IMR-90 (cell line): ENCODE results near the gene ARAP3. TPM values are rescaled to one million over a fixed set of nuclear protein-coding genes. Genes with fewer than 3 reads are reported as not detected.

Experiments
- ATAC-seq: fragments of 200-7000 bp; cut with Tn5 transposase; 2 replicates; pipeline ENCODE4 v1.9.1; 2020; ENCODE audit warnings: low read depth, mild to moderate bottlenecking, moderate library complexity
- BruUV-seq: library from RNA; stranded (reverse); fragments of 400-500 nt; replicated peaks from 2 replicates; lab custom pipeline; 2021; lab: Mats Ljungman, UMichigan
- CTCF ChIA-PET: fragments of 300-600 bp; formaldehyde crosslinking; extraction: SDS; loops from one replicate; lab custom pipeline; 2021; ENCODE audit warnings: antibody characterized with exemption; lab: Yijun Ruan, JAX
- POLR2A ChIA-PET: fragments of 300-600 bp; sonication (Branson Sonifier 250); formaldehyde crosslinking; loops from one replicate; lab custom pipeline; 2022; ENCODE audit warnings: antibody characterized with exemption; ENCODE audit not compliant: unreplicated experiment; lab: Charles Lee
- DNase-seq: peaks from one replicate; pipeline ENCODE4 v3.0.0; 2013
- H2AFZ ChIP-seq: replicated peaks from 2 replicates; pipeline ENCODE3; 2013; ENCODE audit warnings: low read length, mild to moderate bottlenecking; ENCODE audit not compliant: poor library complexity
- H2AK5ac ChIP-seq: 2 replicates; pipeline ENCODE4 v1.6.1; 2013; ENCODE audit warnings: low read depth, low read length, inconsistent platforms
- H2AK9ac ChIP-seq: replicated peaks from 2 replicates; pipeline ENCODE3; 2013; ENCODE audit warnings: mild to moderate bottlenecking, low read depth, low read length, moderate library complexity; ENCODE audit not compliant: poor library complexity
- H2BK120ac ChIP-seq: 2 replicates; pipeline ENCODE4 v1.6.1; 2013; ENCODE audit warnings: low read depth, low read length, inconsistent platforms
- H2BK15ac ChIP-seq: 3 replicates; pipeline ENCODE4 v1.6.1; 2013; ENCODE audit warnings: low read depth, low read length, inconsistent platforms
- H2BK20ac ChIP-seq: 2 replicates; pipeline ENCODE4 v1.6.1; 2013; ENCODE audit warnings: low read depth, mild to moderate bottlenecking, inconsistent platforms, low read length, moderate library complexity
- H2BK5ac ChIP-seq: 2 replicates; pipeline ENCODE4 v1.6.1; 2013; ENCODE audit warnings: mild to moderate bottlenecking, low read depth, low read length, inconsistent platforms; ENCODE audit not compliant: poor library complexity, severe bottlenecking
- H3K14ac ChIP-seq: replicated peaks from 2 replicates; pipeline ENCODE4 v1.6.1; 2013; ENCODE audit warnings: low read depth, low read length, inconsistent platforms
- H3K18ac ChIP-seq: 2 replicates; pipeline ENCODE4 v1.6.1; 2013; ENCODE audit warnings: low read depth, low read length, control low read depth
- H3K23ac ChIP-seq: 2 replicates; pipeline ENCODE4 v1.6.1; 2013; ENCODE audit warnings: low read depth, low read length, inconsistent platforms
- H3K27ac ChIP-seq: 2 replicates; pipeline ENCODE4 v1.5.1; 2013; ENCODE audit warnings: mild to moderate bottlenecking, control low read depth, low read length; ENCODE audit not compliant: insufficient read depth
- H3K27me3 ChIP-seq: 2 replicates; pipeline ENCODE4 v1.6.1; 2013; ENCODE audit warnings: low read length; ENCODE audit not compliant: control insufficient read depth, insufficient read depth
- H3K36me3 ChIP-seq: 2 replicates; pipeline ENCODE4 v1.6.1; 2013; ENCODE audit warnings: low read length, mixed read lengths; ENCODE audit not compliant: control insufficient read depth, insufficient read depth
- H3K4ac ChIP-seq: 2 replicates; pipeline ENCODE4 v1.6.1; 2013; ENCODE audit warnings: low read depth, low read length, inconsistent platforms
- H3K4me1 ChIP-seq: 2 replicates; pipeline ENCODE4 v1.6.1; 2013; ENCODE audit warnings: low read length, mixed read lengths; ENCODE audit not compliant: control insufficient read depth, insufficient read depth
- H3K4me2 ChIP-seq: 2 replicates; pipeline ENCODE4 v1.6.1; 2013; ENCODE audit warnings: low read depth, mild to moderate bottlenecking, control low read depth, low read length, moderate library complexity
- H3K4me3 ChIP-seq: 2 replicates; pipeline ENCODE4 v1.5.1; 2013; ENCODE audit warnings: low read depth, mild to moderate bottlenecking, control low read depth, low read length, moderate library complexity; ENCODE audit not compliant: insufficient read depth
- H3K56ac ChIP-seq: 2 replicates; pipeline ENCODE4 v1.6.1; 2013; ENCODE audit warnings: low read length, inconsistent platforms; ENCODE audit not compliant: insufficient read depth; ENCODE audit errors: extremely low read depth
- H3K79me1 ChIP-seq, 2 experiments: 2 replicates each; pipeline ENCODE4 v1.6.1; 2013; ENCODE audit warnings: low read length in 2 of 2, inconsistent platforms in 1 of 2, low read depth in 1 of 2
- H3K9ac ChIP-seq: 2 replicates; pipeline ENCODE4 v1.6.1; 2013; ENCODE audit warnings: low read depth, low read length, control low read depth
- H3K9me1 ChIP-seq: 2 replicates; pipeline ENCODE4 v1.6.1; 2013; ENCODE audit warnings: low read length, inconsistent platforms; ENCODE audit not compliant: insufficient read depth
- H3K9me3 ChIP-seq: 2 replicates; pipeline ENCODE4 v1.6.1; 2013; ENCODE audit warnings: low read length; ENCODE audit not compliant: control insufficient read depth, insufficient read depth
- H4K20me1 ChIP-seq: 2 replicates; pipeline ENCODE4 v1.6.1; 2013; ENCODE audit warnings: low read length, inconsistent platforms; ENCODE audit not compliant: insufficient read depth
- H4K5ac ChIP-seq: 2 replicates; pipeline ENCODE4 v1.6.1; 2013; ENCODE audit warnings: mild to moderate bottlenecking, low read depth, low read length, control low read depth
- H4K8ac ChIP-seq, 2 experiments: 2 replicates each; pipeline ENCODE4 v1.6.1; 2013; ENCODE audit warnings: low read depth in 2 of 2, low read length in 2 of 2, control low read depth in 1 of 2, inconsistent platforms in 1 of 2
- H4K91ac ChIP-seq: 2 replicates; pipeline ENCODE4 v1.6.1; 2013; ENCODE audit warnings: low read depth, low read length, inconsistent platforms; ENCODE audit not compliant: insufficient read depth
- BHLHE40 ChIP-seq: fragments of 150-350 bp; IDR thresholded peaks from 2 replicates; pipeline ENCODE4 v1.6.1; 2016; ENCODE audit warnings: mild to moderate bottlenecking, low read depth, low read length
- CEBPB ChIP-seq: IDR thresholded peaks from 2 replicates; pipeline ENCODE4 v1.6.1; 2012; ENCODE audit warnings: low read depth, low read length, improper control_type of control experiment
- CHD1 ChIP-seq: IDR thresholded peaks from 2 replicates; pipeline ENCODE4 v1.6.1; 2012; ENCODE audit warnings: low read depth, low read length, improper control_type of control experiment
- FOS ChIP-seq: fragments of 150-350 bp; IDR thresholded peaks from 2 replicates; pipeline ENCODE4 v1.6.1; 2016; ENCODE audit warnings: low read depth, low read length
- MAFK ChIP-seq: IDR thresholded peaks from 2 replicates; pipeline ENCODE4 v1.6.1; 2012; ENCODE audit warnings: low read depth, low read length, improper control_type of control experiment
- MAZ ChIP-seq: IDR thresholded peaks from 2 replicates; pipeline ENCODE4 v1.6.1; 2012; ENCODE audit warnings: low read depth, mild to moderate bottlenecking, low read length, improper control_type of control experiment, moderate library complexity, borderline replicate concordance
- MXI1 ChIP-seq: IDR thresholded peaks from 2 replicates; pipeline ENCODE4 v1.6.1; 2012; ENCODE audit warnings: low read depth, mild to moderate bottlenecking, low read length, moderate library complexity, borderline replicate concordance
- NFE2L2 ChIP-seq: fragments of 150-350 bp; IDR thresholded peaks from 2 replicates; pipeline ENCODE4 v1.6.1; 2016; ENCODE audit warnings: low read depth, mild to moderate bottlenecking, low read length
- POLR2A ChIP-seq: IDR thresholded peaks from 2 replicates; pipeline ENCODE4 v1.6.1; 2012; ENCODE audit warnings: mild to moderate bottlenecking, low read depth, low read length
- RAD21 ChIP-seq: IDR thresholded peaks from 2 replicates; pipeline ENCODE4 v1.6.1; 2012; ENCODE audit warnings: low read length, improper control_type of control experiment
- RCOR1 ChIP-seq: IDR thresholded peaks from 2 replicates; pipeline ENCODE4 v1.6.1; 2012; ENCODE audit warnings: mild to moderate bottlenecking, low read length, improper control_type of control experiment; ENCODE audit not compliant: insufficient replicate concordance
- RFX5 ChIP-seq: IDR thresholded peaks from 2 replicates; pipeline ENCODE4 v1.8.0; 2012; ENCODE audit warnings: low read depth, mild to moderate bottlenecking, low read length, moderate library complexity
- SMC3 ChIP-seq: fragments of 150-350 bp; IDR thresholded peaks from 2 replicates; pipeline ENCODE4 v1.6.1; 2016; ENCODE audit warnings: low read depth, mild to moderate bottlenecking, antibody characterized with exemption, low read length, moderate library complexity
- WGBS, 2 experiments: methylation state at CpG; one replicate each; pipeline versions ENCODE4 v1.1.5 to v1.1.7; 2013; ENCODE audit warnings: missing lambda C conversion rate in 2 of 2; ENCODE audit not compliant: insufficient read length in 1 of 2; ENCODE audit errors: extremely low coverage in 2 of 2; 5-methylcytosine and 5-hydroxymethylcytosine counted together
- dilution Hi-C: fragments of 300-500 bp; cut with HindIII; formaldehyde crosslinking; loops from one replicate; pipeline ENCODE4 v1.14.3; 2018; ENCODE audit warnings: low sequenced_read_pairs; ENCODE audit not compliant: unreplicated experiment
- in situ Hi-C: fragments of 300-500 bp; cut with MboI; formaldehyde crosslinking; loops from 3 replicates; pipeline ENCODE4 v1.14.3; 2019; ENCODE audit warnings: low sequenced_read_pairs, inconsistent platforms, mixed read lengths
- intact Hi-C: fragments of 100-400 bp; cut with micrococcal nuclease; formaldehyde crosslinking; loops from 2 replicates; pipeline ENCODE4 v1.10.0; 2022
- polyA plus RNA-seq, 3 experiments: library from polyadenylated mRNA; depleted of rRNA; stranded (reverse); fragments of >200 nt; gene quantifications; 2 replicates each; pipeline ENCODE4 v1.2.3, GENCODE V29; 2012; ENCODE audit warnings: low replicate concordance in 1 of 3
- total RNA-seq: library from RNA; depleted of rRNA; stranded (reverse); fragments of >200 nt; gene quantifications from 2 replicates; pipeline ENCODE4 v1.2.3, GENCODE V29; 2012
- TF ChIP-seq, protein P1 (sequence below): fragments of 150-350 bp; IDR thresholded peaks from 2 replicates; pipeline ENCODE4 v1.6.1; 2016; ENCODE audit warnings: low read depth, mild to moderate bottlenecking, low read length, moderate library complexity, borderline replicate concordance
- TF ChIP-seq, protein P2 (sequence below): fragments of 150-350 bp; IDR thresholded peaks from 2 replicates; pipeline ENCODE4 v1.6.1; 2017; ENCODE audit warnings: mild to moderate bottlenecking, antibody characterized with exemption, low read length, low read depth

Gene ARAP3
- total and polyA plus RNA-seq, 2 of the 4 experiments (the other 2 are of a cell fraction): 2.2 to 6.9 TPM

DNA sequence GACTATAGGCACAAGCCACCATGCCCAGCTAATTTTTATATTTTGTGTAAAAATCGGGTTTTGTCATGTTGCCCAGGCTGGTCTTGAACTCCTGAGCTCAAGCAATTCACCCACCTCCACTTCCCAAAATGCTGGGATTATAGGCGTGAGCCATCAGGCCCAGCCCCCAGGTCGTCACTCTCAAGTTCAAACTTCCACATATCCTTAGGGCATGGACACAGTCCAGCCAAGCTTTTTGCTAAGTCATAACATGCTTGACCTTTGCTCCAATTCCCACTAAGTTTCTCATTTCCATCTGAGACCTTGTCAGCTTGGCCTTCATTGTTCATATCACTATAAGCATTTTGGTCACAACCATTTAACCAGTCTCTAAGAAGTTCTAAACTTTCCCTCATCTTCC lies 43.9 kb upstream of the ARAP3 start:
- intact Hi-C loops: no loop called here
- DNase-seq (no peak), ATAC-seq (no peak)
- dilution Hi-C loops: no loop called here
- WGBS, 2 experiments: 38% methylated on average over 2 of the region's 3 CpGs; no CpG with 5 or more reads in 1 of the 2 experiments
- CTCF ChIA-PET: no interaction called here
- no peak overlapping the region for H3K27ac ChIP-seq
- H2BK120ac ChIP-seq: no peak overlapping the region
- H3K9me3 ChIP-seq: peaks cover 4% of the 10 kb centered on the region; the same call in 1 of the 2 replicates
- H2BK20ac ChIP-seq: no peak overlapping the region
- TF ChIP-seq FOS: no peak
- no peak for TF ChIP-seq RCOR1
- TF ChIP-seq MAFK: no peak
- TF ChIP-seq NFE2L2: no peak
- TF ChIP-seq MXI1: no peak
- TF ChIP-seq, protein P1, sequence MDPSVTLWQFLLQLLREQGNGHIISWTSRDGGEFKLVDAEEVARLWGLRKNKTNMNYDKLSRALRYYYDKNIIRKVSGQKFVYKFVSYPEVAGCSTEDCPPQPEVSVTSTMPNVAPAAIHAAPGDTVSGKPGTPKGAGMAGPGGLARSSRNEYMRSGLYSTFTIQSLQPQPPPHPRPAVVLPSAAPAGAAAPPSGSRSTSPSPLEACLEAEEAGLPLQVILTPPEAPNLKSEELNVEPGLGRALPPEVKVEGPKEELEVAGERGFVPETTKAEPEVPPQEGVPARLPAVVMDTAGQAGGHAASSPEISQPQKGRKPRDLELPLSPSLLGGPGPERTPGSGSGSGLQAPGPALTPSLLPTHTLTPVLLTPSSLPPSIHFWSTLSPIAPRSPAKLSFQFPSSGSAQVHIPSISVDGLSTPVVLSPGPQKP: no peak
- TF ChIP-seq POLR2A: no peak
- no peak for TF ChIP-seq MAZ
- no peak for TF ChIP-seq SMC3
- no peak for TF ChIP-seq CEBPB
- TF ChIP-seq RAD21: no peak
- no peak for TF ChIP-seq CHD1
- TF ChIP-seq, protein P2, sequence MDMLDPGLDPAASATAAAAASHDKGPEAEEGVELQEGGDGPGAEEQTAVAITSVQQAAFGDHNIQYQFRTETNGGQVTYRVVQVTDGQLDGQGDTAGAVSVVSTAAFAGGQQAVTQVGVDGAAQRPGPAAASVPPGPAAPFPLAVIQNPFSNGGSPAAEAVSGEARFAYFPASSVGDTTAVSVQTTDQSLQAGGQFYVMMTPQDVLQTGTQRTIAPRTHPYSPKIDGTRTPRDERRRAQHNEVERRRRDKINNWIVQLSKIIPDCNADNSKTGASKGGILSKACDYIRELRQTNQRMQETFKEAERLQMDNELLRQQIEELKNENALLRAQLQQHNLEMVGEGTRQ: no peak
- no peak for TF ChIP-seq BHLHE40
- TF ChIP-seq RFX5: no peak
- H2BK15ac ChIP-seq: no peak overlapping the region
- no peak overlapping the region for H2AK9ac ChIP-seq
- BruUV-seq: no TSS peak
- H2AFZ ChIP-seq: no peak overlapping the region
- H3K27me3 ChIP-seq: peaks cover 29% of the 10 kb centered on the region
- no peak overlapping the region for H4K5ac ChIP-seq
- no peak overlapping the region for H3K23ac ChIP-seq
- no peak overlapping the region for H3K4me3 ChIP-seq
- H4K8ac ChIP-seq: no peak overlapping the region
- H3K9ac ChIP-seq: no peak overlapping the region
- no peaks in the 10 kb centered on the region for H3K4me1 ChIP-seq
- H2BK5ac ChIP-seq: no peak overlapping the region
- no peaks in the 10 kb centered on the region for H3K79me1 ChIP-seq
- H3K9me1 ChIP-seq: no peaks in the 10 kb centered on the region
- in situ Hi-C loops: no loop called here
- no peak overlapping the region for H3K14ac ChIP-seq
- POLR2A ChIA-PET: no interaction called here
- no peak overlapping the region for H4K91ac ChIP-seq
- H3K4ac ChIP-seq: no peak overlapping the region
- H3K4me2 ChIP-seq: no peak overlapping the region
- no peak overlapping the region for H2AK5ac ChIP-seq
- H3K18ac ChIP-seq: no peak overlapping the region
- no peak overlapping the region for H3K56ac ChIP-seq
- H4K20me1 ChIP-seq: no peaks in the 10 kb centered on the region
- no peaks in the 10 kb centered on the region for H3K36me3 ChIP-seq
